Cardiac muscle cell (in vitro differentiated cells and primary cell): ENCODE measurements around the gene DLX6. TPM values are rescaled to one million over a fixed set of nuclear protein-coding genes. Genes with fewer than 3 reads are reported as not detected.
A peak's percentile ranks its signal among the peaks of the same experiment; 100 is the strongest.

Experiments
- DNase-seq, 2 donors: peaks; one replicate each; pipeline versions ENCODE4 v3.0.0 to v3.0.0-alpha.2; 2010 to 2017; ENCODE audit warnings: low read depth in 1 of 2, low spot score in 1 of 2
- H3K27ac ChIP-seq: fragments of 200-600 bp; sonication (generic); 2 replicates; pipeline ENCODE4 v1.5.1; 2016
- H3K27me3 ChIP-seq: fragments of 200-600 bp; sonication (generic); 2 replicates; pipeline ENCODE4 v1.6.0; 2016; ENCODE audit warnings: control low read depth
- H3K36me3 ChIP-seq: fragments of 200-600 bp; sonication (generic); 2 replicates; pipeline ENCODE4 v1.5.1; 2016; ENCODE audit warnings: control low read depth
- H3K4me1 ChIP-seq: fragments of 200-600 bp; sonication (generic); 2 replicates; pipeline ENCODE4 v1.8.1; 2017; ENCODE audit warnings: low read depth, mild to moderate bottlenecking, mixed run types
- H3K4me3 ChIP-seq: fragments of 200-600 bp; sonication (generic); 2 replicates; pipeline ENCODE4 v1.5.1; 2016; ENCODE audit warnings: mild to moderate bottlenecking
- H3K9me3 ChIP-seq: fragments of 200-600 bp; sonication (generic); 2 replicates; pipeline ENCODE4 v1.5.1; 2017; ENCODE audit warnings: low read depth, mild to moderate bottlenecking, control low read depth
- CTCF ChIP-seq: IDR thresholded peaks from 2 replicates; pipeline ENCODE4 v1.5.1; 2012; ENCODE audit warnings: low read depth, mild to moderate bottlenecking, low read length
- polyA plus RNA-seq: library from polyadenylated mRNA; unstranded; fragments of >200 nt; fragmentation: Nextera tagmentation; extraction: Ambion mirVana; gene quantifications from 2 replicates; pipeline ENCODE4 v1.2.1, GENCODE V29; 2016
- total RNA-seq: library from RNA; depleted of rRNA; stranded (reverse); fragments of >200 nt; gene quantifications from 2 replicates; pipeline ENCODE4 v1.2.3, GENCODE V29; 2016

The DLX6 gene
- total RNA-seq (not detected in 2 replicates), polyA plus RNA-seq (0.07 TPM in 1 of 2 replicates, not detected in the other)

GRCh38 chr7:97005183-97006054 is at the start of gene DLX6:
DLX6 (plus strand) TSS chr7:97005553; CDS start chr7:97005978, 425 bp downstream.
- Histone ChIP-seq H3K4me3 (peak within 1 kb of the TSS; percentile 37), H3K27me3 (peaks cover 100% of the 10 kb centered on the region), H3K4me1 (no peaks in the 10 kb centered on the region), H3K27ac (no peak within 1 kb of the TSS), H3K36me3 (no peaks in the 10 kb centered on the region), H3K9me3 (no peaks in the 10 kb centered on the region)
- no peak for TF ChIP-seq CTCF
- peak; percentile 32 to 78 for DNase-seq

- DNase-seq: no peak
- Histone ChIP-seq H3K4me3 (no peak overlapping the region), H3K27ac (no peak overlapping the region), H3K9me3 (no peaks in the 10 kb centered on the region), H3K27me3 (peaks cover 35% of the 10 kb centered on the region), H3K4me1 (no peaks in the 10 kb centered on the region), H3K36me3 (no peaks in the 10 kb centered on the region)
- no peak for TF ChIP-seq CTCF
Observed at GRCh38 chr7:96959135-96959534, 46.2 kb upstream of the DLX6 start.

- DNase-seq: no peak
- Histone ChIP-seq H3K9me3 (no peaks in the 10 kb centered on the region), H3K4me3 (no peak overlapping the region), H3K36me3 (no peaks in the 10 kb centered on the region), H3K4me1 (no peaks in the 10 kb centered on the region), H3K27ac (no peak overlapping the region), H3K27me3 (peaks cover 58% of the 10 kb centered on the region)
- no peak for TF ChIP-seq CTCF
Observed at GRCh38 chr7:96962221-96962885, 43.0 kb upstream of the DLX6 start.

DNA sequence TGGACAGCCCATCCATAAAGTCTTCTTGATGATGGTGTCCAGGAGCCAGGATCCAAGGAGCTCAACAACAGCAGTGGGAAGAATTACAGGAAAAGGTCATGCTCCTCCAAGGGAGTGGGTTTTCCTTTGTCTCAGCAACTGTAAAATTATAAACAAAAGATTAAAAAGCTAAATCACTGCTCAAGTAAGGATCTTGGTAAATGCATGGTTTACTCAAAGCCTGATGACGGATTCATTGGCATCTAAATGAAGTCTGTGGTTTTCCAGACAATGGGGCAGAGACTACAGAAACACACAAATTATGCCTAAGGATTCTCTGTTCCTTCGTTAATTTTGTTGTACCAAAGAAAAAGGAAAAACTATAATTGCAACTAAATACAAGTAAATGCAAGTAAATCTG is 36.4 kb upstream of the DLX6 start:
- Histone ChIP-seq H3K27ac (no peak overlapping the region), H3K9me3 (no peaks in the 10 kb centered on the region), H3K27me3 (peaks cover 52% of the 10 kb centered on the region), H3K4me3 (no peak overlapping the region), H3K36me3 (no peaks in the 10 kb centered on the region), H3K4me1 (no peaks in the 10 kb centered on the region)
- TF ChIP-seq CTCF: no peak
- DNase-seq: no peak

DNA sequence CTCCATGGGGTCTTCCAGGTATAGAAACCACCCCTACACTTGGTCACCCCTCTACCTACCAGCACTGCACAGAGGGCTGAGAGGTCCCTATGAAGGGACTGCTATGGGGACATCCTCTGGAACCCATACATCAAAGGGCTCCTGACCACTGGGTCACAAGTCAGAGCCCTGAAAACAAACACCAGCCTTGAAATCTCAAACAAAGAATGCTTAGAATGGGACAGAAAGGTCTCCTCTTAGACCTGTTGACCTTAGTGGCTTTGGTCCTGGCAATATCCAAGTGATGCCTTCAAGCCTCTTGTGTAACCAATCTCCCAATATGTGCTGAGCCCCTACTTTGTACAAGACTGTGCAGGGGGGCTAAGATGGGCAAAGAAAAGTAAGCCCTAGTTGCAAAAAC is 34.6 kb upstream of the DLX6 start:
- Histone ChIP-seq H3K27ac (no peak overlapping the region), H3K36me3 (no peaks in the 10 kb centered on the region), H3K4me3 (no peak overlapping the region), H3K9me3 (no peaks in the 10 kb centered on the region), H3K4me1 (no peaks in the 10 kb centered on the region), H3K27me3 (peaks cover 39% of the 10 kb centered on the region)
- DNase-seq: no peak
- no peak for TF ChIP-seq CTCF
